ENCODE measurements around the gene GNB1L.

GNB1L gene

GRCh38 chr22:19875531-19876313 lies 21.0 kb upstream of the GNB1L start:
- DNase-seq (ENCODE audit: low read depth): no peak

- DNase-seq (ENCODE audit: low read depth): no peak
Measured at GRCh38 chr22:19875061-19875530, 20.4 kb upstream of the GNB1L start.

- DNase-seq (ENCODE audit: low read depth): no peak
Measured at GRCh38 chr22:19874307-19875060, 19.8 kb upstream of the GNB1L start.

- DNase-seq (ENCODE audit: low read depth): no peak
Measured at GRCh38 chr22:19873960-19874306, 19.3 kb upstream of the GNB1L start.

GRCh38 chr22:19873138-19873959 lies 18.7 kb upstream of the GNB1L start:
- no peak for DNase-seq (ENCODE audit: low read depth)

GRCh38 chr22:19872779-19873137 lies 18.1 kb upstream of the GNB1L start:
- no peak for DNase-seq (ENCODE audit: low read depth)

- DNase-seq (ENCODE audit: low read depth): no peak
Measured at GRCh38 chr22:19871845-19872778, 17.4 kb upstream of the GNB1L start.

- no peak for DNase-seq (ENCODE audit: low read depth)
Measured at GRCh38 chr22:19871023-19871844, 16.6 kb upstream of the GNB1L start.

- DNase-seq (ENCODE audit: low read depth): no peak
Measured at GRCh38 chr22:19870153-19871022, 15.7 kb upstream of the GNB1L start.

GRCh38 chr22:19869497-19870152 lies 15.0 kb upstream of the GNB1L start:
- no peak for DNase-seq (ENCODE audit: low read depth)

GRCh38 chr22:19868773-19869471 lies 14.2 kb upstream of the GNB1L start:
- no peak for DNase-seq (ENCODE audit: low read depth)

GRCh38 chr22:19868333-19868732 lies 13.7 kb upstream of the GNB1L start:
- no peak for DNase-seq (ENCODE audit: low read depth)

- no peak for DNase-seq (ENCODE audit: low read depth)
Measured at GRCh38 chr22:19867617-19868016, 12.9 kb upstream of the GNB1L start.

GRCh38 chr22:19866665-19867009 lies 12.0 kb upstream of the GNB1L start:
- no peak for DNase-seq (ENCODE audit: low read depth)

GRCh38 chr22:19865141-19865829 lies 10.6 kb upstream of the GNB1L start:
- no peak for DNase-seq (ENCODE audit: low read depth)

GRCh38 chr22:19864538-19865106 lies 9.9 kb upstream of the GNB1L start:
- DNase-seq (ENCODE audit: low read depth): no peak

- no peak for DNase-seq (ENCODE audit: low read depth)
Measured at GRCh38 chr22:19863571-19863970, 8.9 kb upstream of the GNB1L start.

Data from fibroblast of the conjunctiva (primary cell).